K562 (cell line): ENCODE measurements around the gene PCYT1A. TPM values are rescaled to one million over a fixed set of nuclear protein-coding genes. Genes with fewer than 3 reads are reported as not detected.

Experiments
- CBFB ChIP-seq: sonication (generic); formaldehyde crosslinking; IDR thresholded peaks from 2 replicates; pipeline ENCODE4 v1.4.0; 2020; ENCODE audit warnings: mild to moderate bottlenecking, missing genetic modification reagents
- ELF4 ChIP-seq: fragments of 450-650 bp; formaldehyde crosslinking; IDR thresholded peaks from 2 replicates; pipeline ENCODE4 v1.4.0; 2022; ENCODE audit warnings: missing genetic modification characterization
- GTF2B ChIP-seq: IDR thresholded peaks from 2 replicates; pipeline ENCODE4 v1.6.1; 2011; ENCODE audit not compliant: insufficient read length; ENCODE audit errors: extremely low read depth
- HNRNPK ChIP-seq: fragments of 200-400 bp; formaldehyde crosslinking; IDR thresholded peaks from one replicate; pipeline ENCODE4 v1.6.1; 2018; ENCODE audit warnings: mild to moderate bottlenecking, low read depth, low read length; ENCODE audit not compliant: poor library complexity, severe bottlenecking
- LARP7 ChIP-seq: fragments of 450-650 bp; IDR thresholded peaks from 2 replicates; pipeline ENCODE4 v1.6.1; 2016
- MCM3 ChIP-seq: fragments of 450-650 bp; IDR thresholded peaks from 2 replicates; pipeline ENCODE4 v1.6.1; 2016
- NRF1 ChIP-seq, 2 experiments: fragments of 450-650 bp; IDR thresholded peaks in 1 of 2; conservative IDR thresholded peaks in 1 of 2; 2 replicates each; pipeline ENCODE4 v1.6.1; 2014; ENCODE audit warnings: mild to moderate bottlenecking in 2 of 2
- PATZ1 ChIP-seq: fragments of 250-450 bp; sonication (Bioruptor Pico); IDR thresholded peaks from 2 replicates; pipeline ENCODE4 v1.5.0; 2020; ENCODE audit warnings: mild to moderate bottlenecking, borderline replicate concordance
- PTRF ChIP-seq: fragments of 450-650 bp; IDR thresholded peaks from 2 replicates; pipeline ENCODE4 v1.6.1; 2016; ENCODE audit warnings: mild to moderate bottlenecking, missing genetic modification characterization, missing compliant biosample characterization
- PYGO2 ChIP-seq: fragments of 450-650 bp; IDR thresholded peaks from 2 replicates; pipeline ENCODE4 v1.6.1; 2016; ENCODE audit warnings: mild to moderate bottlenecking, missing genetic modification characterization, moderate library complexity, missing compliant biosample characterization
- ZBTB33 ChIP-seq: sonication (generic); formaldehyde crosslinking; IDR thresholded peaks from 2 replicates; pipeline ENCODE4 v1.8.1; 2023; ENCODE audit warnings: mild to moderate bottlenecking, missing genetic modification reagents
- ZNF282 ChIP-seq: sonication (generic); formaldehyde crosslinking; IDR thresholded peaks from 2 replicates; pipeline ENCODE4 v1.8.1; 2023; ENCODE audit warnings: missing genetic modification reagents
- polyA plus RNA-seq, 8 experiments: library from polyadenylated mRNA; depleted of rRNA in 4 of 8; stranded (reverse) in 5 of 8; unstranded in 3 of 8; fragments of >200 nt; fragmentation: Nextera tagmentation in 2 of 8; fragmentation: Illumina TruSeq in 1 of 8; extraction: Ambion mirVana in 2 of 8; extraction: Trizol in 1 of 8; gene quantifications; 2 replicates each; pipeline versions ENCODE4 v1.2.1 to v1.2.3, GENCODE V29; 2011 to 2014; ENCODE audit warnings: inconsistent platforms in 1 of 8, missing spikeins in 1 of 8
- total RNA-seq, 7 experiments: library from RNA; depleted of rRNA in 6 of 7; stranded (reverse); fragments of >200 nt in 6 of 7; fragmentation: Illumina TruSeq in 2 of 7; extraction: Trizol in 2 of 7; gene quantifications; 2 replicates each; pipeline versions ENCODE4 v1.2.1 to v1.2.3, GENCODE V29; 2011 to 2021; ENCODE audit warnings: low replicate concordance in 1 of 7
- TF ChIP-seq, protein P1 (sequence below): fragments of 250-450 bp; sonication (Bioruptor Pico); IDR thresholded peaks from 2 replicates; pipeline ENCODE4 v1.8.0; 2022; ENCODE audit warnings: inconsistent platforms, mild to moderate bottlenecking, moderate library complexity, borderline replicate concordance
- TF ChIP-seq, protein P2 (sequence below): sonication (generic); formaldehyde crosslinking; IDR thresholded peaks from 2 replicates; pipeline ENCODE4 v1.8.0; 2023; ENCODE audit warnings: mild to moderate bottlenecking, missing genetic modification reagents
- TF ChIP-seq, protein P3 (sequence below): sonication (generic); formaldehyde crosslinking; IDR thresholded peaks from 2 replicates; pipeline ENCODE4 v1.8.0; 2022; ENCODE audit warnings: mild to moderate bottlenecking, missing genetic modification reagents

PCYT1A gene
- total and polyA plus RNA-seq, 9 of the 15 experiments (the other 6 are each of a cell fraction or from before 2014, with no cell fraction given), result 13.4 to 62.8 (median 49.4) TPM

DNA sequence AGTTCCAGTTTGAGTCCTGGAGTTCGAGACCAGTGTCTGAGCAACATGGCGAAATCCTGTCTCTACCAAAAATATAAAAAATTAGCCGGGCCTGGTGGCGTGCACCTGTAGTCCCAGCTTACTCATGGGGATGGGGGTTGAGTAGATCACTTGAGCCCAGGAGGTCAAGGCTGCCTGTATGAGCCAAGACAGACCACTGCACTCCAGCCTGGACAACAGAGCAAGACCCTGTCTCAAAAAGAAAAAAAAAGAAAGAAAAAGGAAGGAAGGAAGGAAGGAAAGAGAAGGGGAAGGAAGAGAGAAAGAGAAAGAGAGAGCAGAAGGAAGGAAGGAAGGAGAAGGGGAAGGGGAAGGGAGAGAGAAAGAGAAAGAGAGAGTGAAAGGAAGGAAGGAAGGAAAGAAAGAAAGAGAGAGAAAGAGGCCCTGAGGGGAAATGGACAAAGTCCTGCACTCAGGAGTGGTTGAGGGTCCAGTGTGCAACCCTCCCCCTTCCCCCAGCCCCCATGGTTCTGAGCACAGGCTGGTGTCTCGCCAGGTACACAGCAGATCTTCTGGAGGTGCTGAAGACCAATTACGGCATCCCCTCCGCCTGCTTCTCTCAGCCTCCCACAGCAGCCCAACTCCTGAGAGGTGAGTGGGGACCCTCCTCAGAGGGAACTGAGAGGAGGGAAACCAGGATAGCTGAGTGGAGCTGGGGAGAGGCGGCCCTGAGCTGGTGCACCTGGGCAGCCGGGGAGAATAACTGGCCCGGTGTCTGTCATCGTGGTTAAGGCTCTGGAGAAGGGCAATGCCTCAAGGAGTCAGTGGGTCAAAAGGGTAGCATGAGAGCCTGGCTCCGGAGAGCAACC is 70.0 kb downstream of the PCYT1A start (continued):
- TF ChIP-seq PATZ1 (CRISPR knock-in tag) (no peak), LARP7 (0 out of 2 replicates have a peak, but pooled peaks have one; percentile 61), PTRF (tag) (no peak), ELF4 (0 out of 2 replicates have a peak, but pooled peaks have one; percentile 40), NRF1 (conservative IDR thresholded peaks at IDR 0.05 in 1 of 2, IDR thresholded peaks at IDR 0.05 in 1 of 2) (no peak), MCM3 (0 out of 2 replicates have a peak, but pooled peaks have one; percentile 46), HNRNPK (no peak), GTF2B (no peak), ZNF282 (CRISPR knock-in tag) (no peak), CBFB (no peak), PYGO2 (tag) (no peak), ZBTB33 (CRISPR knock-in tag) (no peak)
- TF ChIP-seq, protein P1, sequence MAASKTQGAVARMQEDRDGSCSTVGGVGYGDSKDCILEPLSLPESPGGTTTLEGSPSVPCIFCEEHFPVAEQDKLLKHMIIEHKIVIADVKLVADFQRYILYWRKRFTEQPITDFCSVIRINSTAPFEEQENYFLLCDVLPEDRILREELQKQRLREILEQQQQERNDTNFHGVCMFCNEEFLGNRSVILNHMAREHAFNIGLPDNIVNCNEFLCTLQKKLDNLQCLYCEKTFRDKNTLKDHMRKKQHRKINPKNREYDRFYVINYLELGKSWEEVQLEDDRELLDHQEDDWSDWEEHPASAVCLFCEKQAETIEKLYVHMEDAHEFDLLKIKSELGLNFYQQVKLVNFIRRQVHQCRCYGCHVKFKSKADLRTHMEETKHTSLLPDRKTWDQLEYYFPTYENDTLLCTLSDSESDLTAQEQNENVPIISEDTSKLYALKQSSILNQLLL (CRISPR knock-in tag), result no peak
- TF ChIP-seq, protein P2, sequence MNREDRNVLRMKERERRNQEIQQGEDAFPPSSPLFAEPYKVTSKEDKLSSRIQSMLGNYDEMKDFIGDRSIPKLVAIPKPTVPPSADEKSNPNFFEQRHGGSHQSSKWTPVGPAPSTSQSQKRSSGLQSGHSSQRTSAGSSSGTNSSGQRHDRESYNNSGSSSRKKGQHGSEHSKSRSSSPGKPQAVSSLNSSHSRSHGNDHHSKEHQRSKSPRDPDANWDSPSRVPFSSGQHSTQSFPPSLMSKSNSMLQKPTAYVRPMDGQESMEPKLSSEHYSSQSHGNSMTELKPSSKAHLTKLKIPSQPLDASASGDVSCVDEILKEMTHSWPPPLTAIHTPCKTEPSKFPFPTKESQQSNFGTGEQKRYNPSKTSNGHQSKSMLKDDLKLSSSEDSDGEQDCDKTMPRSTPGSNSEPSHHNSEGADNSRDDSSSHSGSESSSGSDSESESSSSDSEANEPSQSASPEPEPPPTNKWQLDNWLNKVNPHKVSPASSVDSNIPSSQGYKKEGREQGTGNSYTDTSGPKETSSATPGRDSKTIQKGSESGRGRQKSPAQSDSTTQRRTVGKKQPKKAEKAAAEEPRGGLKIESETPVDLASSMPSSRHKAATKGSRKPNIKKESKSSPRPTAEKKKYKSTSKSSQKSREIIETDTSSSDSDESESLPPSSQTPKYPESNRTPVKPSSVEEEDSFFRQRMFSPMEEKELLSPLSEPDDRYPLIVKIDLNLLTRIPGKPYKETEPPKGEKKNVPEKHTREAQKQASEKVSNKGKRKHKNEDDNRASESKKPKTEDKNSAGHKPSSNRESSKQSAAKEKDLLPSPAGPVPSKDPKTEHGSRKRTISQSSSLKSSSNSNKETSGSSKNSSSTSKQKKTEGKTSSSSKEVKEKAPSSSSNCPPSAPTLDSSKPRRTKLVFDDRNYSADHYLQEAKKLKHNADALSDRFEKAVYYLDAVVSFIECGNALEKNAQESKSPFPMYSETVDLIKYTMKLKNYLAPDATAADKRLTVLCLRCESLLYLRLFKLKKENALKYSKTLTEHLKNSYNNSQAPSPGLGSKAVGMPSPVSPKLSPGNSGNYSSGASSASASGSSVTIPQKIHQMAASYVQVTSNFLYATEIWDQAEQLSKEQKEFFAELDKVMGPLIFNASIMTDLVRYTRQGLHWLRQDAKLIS, result no peak
- TF ChIP-seq, protein P3, sequence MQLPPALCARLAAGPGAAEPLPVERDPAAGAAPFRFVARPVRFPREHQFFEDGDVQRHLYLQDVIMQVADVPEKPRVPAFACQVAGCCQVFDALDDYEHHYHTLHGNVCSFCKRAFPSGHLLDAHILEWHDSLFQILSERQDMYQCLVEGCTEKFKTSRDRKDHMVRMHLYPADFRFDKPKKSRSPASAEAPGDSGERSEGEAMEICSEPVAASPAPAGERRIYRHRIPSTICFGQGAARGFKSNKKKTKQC (CRISPR knock-in tag), result no peak
